Adrenal gland (tissue), 12 donors: ENCODE measurements around the gene UQCC5. TPM values are rescaled to one million over a fixed set of nuclear protein-coding genes. Genes with fewer than 3 reads are reported as not detected.

Experiments
- DNase-seq, 7 donors: peaks; one replicate each; pipeline ENCODE4 v3.0.0-alpha.2; 2019 to 2020
- H3K27ac ChIP-seq, 5 donors: fragments of 200-600 bp; sonication (generic) in 4 of 5; 1 replicate in 3 of 5; 2 replicates in 2 of 5; pipeline versions ENCODE4 v1.5.1 to v1.8.0; 2016 to 2020; ENCODE audit warnings: mild to moderate bottlenecking in 1 of 5
- H3K27me3 ChIP-seq: fragments of 200-600 bp; 2 replicates; pipeline ENCODE4 v1.8.0; 2021
- H3K36me3 ChIP-seq, 2 donors: fragments of 200-600 bp; replicated peaks in 1 of 2; 1 replicate in 1 of 2; 2 replicates in 1 of 2; pipeline versions ENCODE4 v1.5.1 to v1.8.0; 2018 to 2022
- H3K4me1 ChIP-seq, 2 donors: fragments of 200-600 bp; replicated peaks in 1 of 2; 1 replicate in 1 of 2; 2 replicates in 1 of 2; pipeline versions ENCODE4 v1.5.1 to v1.8.0; 2018 to 2021
- H3K4me3 ChIP-seq, 4 donors: fragments of 200-600 bp; sonication (generic) in 3 of 4; one replicate each; pipeline ENCODE4 v1.5.1; 2016 to 2018
- H3K9me3 ChIP-seq, 3 donors: fragments of 200-600 bp; sonication (generic) in 1 of 3; replicated peaks in 1 of 3; 1 replicate in 2 of 3; 2 replicates in 1 of 3; pipeline versions ENCODE4 v1.5.1 to v1.8.0; 2016 to 2021
- POLR2A ChIP-seq, 2 donors: fragments of 450-650 bp; IDR thresholded peaks; one replicate each; pipeline ENCODE4 v1.6.1; 2017; ENCODE audit warnings: antibody characterized with exemption in 2 of 2, mild to moderate bottlenecking in 2 of 2, moderate library complexity in 1 of 2
- WGBS, 4 donors: extraction: QIAGEN DNeasy Blood & Tissue Kit in 2 of 4; methylation state at CpG; one replicate each; pipeline versions ENCODE4 v1.1.5 to v1.1.7; 2013 to 2017; 5-methylcytosine and 5-hydroxymethylcytosine counted together
- intact Hi-C, 2 donors: fragments of 100-400 bp; cut with DNase I; formaldehyde crosslinking; loops; one replicate each; pipeline versions ENCODE4 v1.14.1 to v1.15.0; 2022 to 2023
- polyA plus RNA-seq, 3 donors: library from polyadenylated mRNA; stranded (reverse); fragments of 200-250 nt in 2 of 3; fragments of 350-450 nt in 1 of 3; fragmentation: Illumina TruSeq in 1 of 3; extraction: RNeasy Lipid Tissue Mini Kit (QIAGEN cat#74804) in 1 of 3; gene quantifications; one replicate each; pipeline ENCODE4 v1.2.3, GENCODE V29; 2013 to 2014
- total RNA-seq, 9 donors: library from RNA; depleted of rRNA in 4 of 9; stranded (reverse); fragments of >200 nt in 4 of 9; fragments of 120-200 nt in 1 of 9; fragmentation: NEBNext Ultra II Directional in 1 of 9; extraction: Animal tissue kit (Norgen Biotek cat#: 25700) in 1 of 9; gene quantifications; one replicate each; pipeline versions ENCODE4 v1.1.0 to v1.2.4, GENCODE V29; 2013 to 2023
- TF ChIP-seq, protein P1 (sequence below), 6 experiments: fragments of 450-650 bp in 4 of 6; fragments of 200-600 bp in 2 of 6; sonication (generic) in 1 of 6; IDR thresholded peaks; 1 replicate in 5 of 6; 2 replicates in 1 of 6; pipeline versions ENCODE4 v1.5.1 to v1.8.0; 2016 to 2021; ENCODE audit warnings: antibody characterized with exemption in 6 of 6, mild to moderate bottlenecking in 2 of 6, moderate library complexity in 1 of 6
- donor health status: healthy with polysubstance abuse.
- donor health status: Bipolar disorder and iron deficiency.
- donor health status: DM: yes; HTN: yes; CAD: no.
- donor health status: DM: no; HTN: no; CAD: no.
- donor health status: DM: no; HTN: no; CAD: no.
- donor health status: DM: yes; HTN: yes; CAD: no.

Gene UQCC5
- total and polyA plus RNA-seq, 12 donors = 1.1 to 330 (median 72.3) TPM

DNA sequence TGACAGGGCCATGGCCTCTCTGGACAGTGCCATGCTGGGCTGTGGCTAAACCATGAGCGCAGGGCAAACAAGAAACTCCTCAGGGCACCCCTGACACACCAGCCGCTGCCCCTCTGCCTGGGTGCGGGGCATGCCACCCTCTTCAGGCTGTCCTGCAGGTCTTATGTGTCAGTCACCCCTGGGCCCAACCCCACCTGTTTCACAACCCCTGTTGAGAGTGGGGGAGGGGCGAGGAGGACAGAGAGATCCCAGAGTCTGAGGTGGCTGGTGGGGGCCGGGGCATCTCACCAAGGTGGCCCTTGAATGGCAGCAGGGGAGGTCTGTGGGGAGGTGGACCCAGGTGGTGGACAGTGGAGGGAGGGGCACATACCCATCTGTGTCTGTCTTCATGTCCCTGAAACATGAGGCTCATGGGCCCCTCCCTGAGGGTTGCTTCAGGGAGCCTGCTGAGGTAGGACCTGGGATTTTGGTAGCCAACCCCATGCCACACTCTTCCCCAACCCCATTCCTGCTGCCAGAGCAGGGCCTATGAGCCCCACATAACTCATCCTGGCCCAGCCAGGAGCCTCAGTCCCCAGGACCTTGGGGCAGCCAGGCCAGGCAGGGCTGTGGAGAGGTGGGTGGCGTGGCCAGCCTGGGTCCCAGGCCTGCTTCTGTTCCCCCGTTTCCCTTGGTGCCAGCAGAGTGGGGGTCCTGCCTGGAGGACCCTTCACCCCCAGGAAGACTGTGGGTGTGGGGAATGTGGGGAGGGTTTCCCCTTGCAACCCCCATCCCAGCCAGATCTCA lies 43.0 kb upstream of the UQCC5 start:
- intact Hi-C loops = no loop called here
- DNase-seq = no peak

DNA sequence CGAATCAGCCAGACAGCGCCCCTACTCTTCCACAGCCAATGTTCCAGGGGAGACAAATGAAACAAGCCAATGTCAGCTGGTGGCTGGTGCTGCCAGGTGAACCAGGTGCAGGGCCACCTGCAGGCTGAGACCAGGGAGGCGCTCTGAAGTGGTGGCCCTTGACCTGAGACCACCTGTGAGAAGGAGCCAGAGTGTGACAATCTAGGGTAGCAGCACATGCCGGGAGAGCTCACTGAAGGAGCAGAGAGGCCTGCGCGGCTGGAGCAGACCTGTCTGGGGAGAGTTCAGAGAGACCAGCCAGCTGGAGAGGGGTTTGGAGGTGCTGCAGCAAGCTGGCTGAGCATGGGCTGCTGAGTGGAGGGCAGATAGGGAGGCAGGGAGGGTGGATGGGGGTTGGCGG lies 42.0 kb upstream of the UQCC5 start:
- peak overlapping the region in 4 of 5 donors; percentile 46 to 85 (median 75) for H3K27ac ChIP-seq
- TF ChIP-seq, protein P1, sequence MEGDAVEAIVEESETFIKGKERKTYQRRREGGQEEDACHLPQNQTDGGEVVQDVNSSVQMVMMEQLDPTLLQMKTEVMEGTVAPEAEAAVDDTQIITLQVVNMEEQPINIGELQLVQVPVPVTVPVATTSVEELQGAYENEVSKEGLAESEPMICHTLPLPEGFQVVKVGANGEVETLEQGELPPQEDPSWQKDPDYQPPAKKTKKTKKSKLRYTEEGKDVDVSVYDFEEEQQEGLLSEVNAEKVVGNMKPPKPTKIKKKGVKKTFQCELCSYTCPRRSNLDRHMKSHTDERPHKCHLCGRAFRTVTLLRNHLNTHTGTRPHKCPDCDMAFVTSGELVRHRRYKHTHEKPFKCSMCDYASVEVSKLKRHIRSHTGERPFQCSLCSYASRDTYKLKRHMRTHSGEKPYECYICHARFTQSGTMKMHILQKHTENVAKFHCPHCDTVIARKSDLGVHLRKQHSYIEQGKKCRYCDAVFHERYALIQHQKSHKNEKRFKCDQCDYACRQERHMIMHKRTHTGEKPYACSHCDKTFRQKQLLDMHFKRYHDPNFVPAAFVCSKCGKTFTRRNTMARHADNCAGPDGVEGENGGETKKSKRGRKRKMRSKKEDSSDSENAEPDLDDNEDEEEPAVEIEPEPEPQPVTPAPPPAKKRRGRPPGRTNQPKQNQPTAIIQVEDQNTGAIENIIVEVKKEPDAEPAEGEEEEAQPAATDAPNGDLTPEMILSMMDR (IDR thresholded peaks at IDR 0.05) = no peak
- no peak for TF ChIP-seq POLR2A (IDR thresholded peaks at IDR 0.05)
- H3K36me3 ChIP-seq = peaks cover 0 to 38% of the 10 kb centered on the region in 2 donors
- WGBS, 4 donors = 74 to 89% (median 89%) methylated on average over 7 of the region's 7 CpGs
- intact Hi-C loops = no loop called here
- H3K9me3 ChIP-seq = no peaks in the 10 kb centered on the region
- H3K27me3 ChIP-seq = no peaks in the 10 kb centered on the region
- peaks cover 27 to 72% of the 10 kb centered on the region in 2 donors for H3K4me1 ChIP-seq
- H3K4me3 ChIP-seq = no peak overlapping the region
- DNase-seq = no peak

More for the DNA sequence above, 43.0 kb upstream of the UQCC5 start:
- H3K4me1 ChIP-seq = peaks cover 27 to 74% of the 10 kb centered on the region in 2 donors
- no peaks in the 10 kb centered on the region for H3K9me3 ChIP-seq
- TF ChIP-seq, protein P1 (IDR thresholded peaks at IDR 0.05) = no peak
- no peak for TF ChIP-seq POLR2A (IDR thresholded peaks at IDR 0.05)
- H3K36me3 ChIP-seq = peaks cover 0 to 48% of the 10 kb centered on the region in 2 donors
- peak overlapping the region in 3 of 5 donors; percentile 72 to 85 (median 78) for H3K27ac ChIP-seq
- no peak overlapping the region for H3K4me3 ChIP-seq
- 84 to 100% (median 89%) methylated on average over 5 to 7 of the region's 7 CpGs for WGBS, 4 donors
- no peaks in the 10 kb centered on the region for H3K27me3 ChIP-seq

DNA sequence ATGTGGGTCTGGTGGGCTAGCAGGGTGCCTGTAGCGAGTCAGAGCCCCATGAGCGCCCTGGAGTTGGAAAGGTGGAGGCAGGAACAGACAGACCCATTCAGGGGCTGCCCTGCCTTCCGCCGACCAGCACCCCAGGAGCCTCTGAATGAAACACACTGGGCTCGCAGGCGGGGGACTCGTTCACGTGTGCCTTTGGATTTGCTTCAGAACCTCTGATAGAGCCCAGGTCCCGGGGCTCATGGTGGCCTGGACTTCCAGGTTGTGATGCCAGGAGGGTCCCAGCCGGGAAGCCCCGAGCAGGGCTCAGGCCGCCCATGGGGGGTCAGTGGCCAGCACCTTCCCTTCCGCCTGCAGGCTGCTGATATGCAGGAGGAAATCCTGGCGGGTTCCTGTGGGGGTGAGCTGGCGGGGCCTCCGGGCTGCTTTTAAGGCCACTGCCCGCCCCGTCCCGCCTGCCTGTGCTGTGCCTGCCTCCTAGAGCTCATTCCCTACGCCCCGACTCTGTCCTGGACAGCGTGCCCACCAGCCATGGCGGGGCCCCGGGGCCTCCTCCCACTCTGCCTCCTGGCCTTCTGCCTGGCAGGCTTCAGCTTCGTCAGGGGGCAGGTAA lies 41.4 kb upstream of the UQCC5 start, which contains the start of gene STAB1:
STAB1 (plus strand) TSS at position 453 of the 610 bp plus-strand sequence; CDS start at position 529, 76 bp downstream.
- intact Hi-C loops = no loop called here
- Histone ChIP-seq H3K9me3 (no peaks in the 10 kb centered on the region), H3K4me1 (peaks cover 23 to 67% of the 10 kb centered on the region in 2 donors), H3K27ac (peak within 1 kb of the TSS; percentile 48 to 85 (median 72)), H3K27me3 (no peaks in the 10 kb centered on the region), H3K36me3 (peaks cover 0 to 33% of the 10 kb centered on the region in 2 donors), H3K4me3 (peak within 1 kb of the TSS in 1 of 4 donors; percentile 25)
- TF ChIP-seq, protein P1 (IDR thresholded peaks at IDR 0.05) = no peak
- TF ChIP-seq POLR2A (IDR thresholded peaks at IDR 0.05) = no peak
- 47 to 75% (median 60%) methylated on average over 2 to 25 of the region's 25 CpGs for whole genome bisulfite sequencing, 4 donors
- peak; percentile 61 to 85 (median 67) for DNase-seq
